HG03060 (cell line): ENCODE measurements around the gene NELFB.
"Not testable (repeated sequence)": the region's sequence is repeated elsewhere in the genome, so short reads cannot be mapped to it uniquely, and the experiment has no call there.

Source experiments
- ATAC-seq: cut with Tn5 transposase; IDR thresholded peaks from one replicate; pipeline ENCODE4 v1.9.1; 2021; ENCODE audit warnings: low read depth, moderate number of reproducible peaks; ENCODE audit not compliant: unreplicated experiment

The NELFB gene

DNA sequence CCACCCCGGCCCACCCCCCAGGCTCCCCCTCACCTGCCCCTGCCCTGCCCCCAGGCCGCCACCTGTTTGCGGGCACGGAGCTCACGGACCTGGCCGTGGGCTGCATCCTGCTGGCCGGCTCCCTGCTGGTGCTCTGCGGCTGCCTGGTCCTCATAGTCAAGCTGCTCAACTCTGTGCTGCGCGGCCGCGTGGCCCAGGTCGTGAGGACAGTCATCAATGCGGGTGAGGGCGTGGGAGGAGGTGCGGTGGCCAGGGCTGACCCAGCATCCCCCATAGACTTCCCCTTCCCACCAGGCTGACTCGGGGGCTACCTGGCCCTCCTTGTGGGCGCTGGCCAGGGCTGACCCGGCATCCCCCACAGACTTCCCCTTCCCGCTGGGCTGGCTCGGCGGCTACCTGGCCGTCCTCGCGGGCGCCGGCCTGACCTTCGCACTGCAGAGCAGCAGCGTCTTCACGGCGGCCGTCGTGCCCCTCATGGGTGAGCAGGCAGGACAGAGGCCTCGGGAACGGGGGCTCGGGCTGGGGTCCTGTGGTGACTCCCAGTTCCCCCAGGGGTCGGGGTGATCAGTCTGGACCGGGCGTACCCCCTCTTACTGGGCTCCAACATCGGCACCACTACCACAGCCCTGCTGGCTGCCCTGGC lies 21.0 kb upstream of the NELFB start:
- no peak for ATAC-seq

GRCh38 chr9:137234758-137235423 lies 20.2 kb upstream of the NELFB start:
- no peak for ATAC-seq

- no peak for ATAC-seq
Observed at GRCh38 chr9:137235424-137236237, 19.5 kb upstream of the NELFB start.

GRCh38 chr9:137236238-137236935 lies 18.7 kb upstream of the NELFB start:
- no peak for ATAC-seq

DNA sequence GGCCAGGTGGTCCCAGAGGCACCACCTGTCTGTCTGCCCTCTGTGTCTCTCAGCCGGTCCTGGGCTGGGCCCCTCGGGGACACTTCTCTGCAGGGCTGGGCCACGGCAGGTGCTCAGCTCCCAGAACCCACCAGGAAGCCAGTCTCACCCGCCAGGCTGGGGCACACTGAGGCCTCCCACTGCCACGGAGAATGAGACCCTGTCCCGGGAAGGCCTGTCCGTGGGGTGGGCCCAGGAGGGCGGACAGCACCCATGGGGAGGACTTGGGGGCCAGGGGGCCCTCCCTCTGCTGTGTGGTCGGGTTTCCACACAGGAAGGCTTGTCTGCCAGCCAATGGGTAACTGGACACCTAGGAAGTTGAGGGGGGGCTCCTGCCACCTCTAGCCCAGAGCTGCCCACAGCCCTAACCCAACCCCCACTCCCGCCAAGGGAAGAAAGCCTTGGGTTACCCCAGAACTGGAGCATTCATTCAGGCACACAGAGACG lies 18.1 kb upstream of the NELFB start:
- ATAC-seq = no peak

GRCh38 chr9:137237759-137238726 lies 17.1 kb upstream of the NELFB start:
- no peak for ATAC-seq

GRCh38 chr9:137239541-137240200 lies 15.5 kb upstream of the NELFB start:
- not testable (repeated sequence) for ATAC-seq

GRCh38 chr9:137240318-137240840 lies 14.7 kb upstream of the NELFB start:
- peak; percentile 1 for ATAC-seq

- ATAC-seq = peak; percentile 84
Observed at GRCh38 chr9:137240841-137241489, 14.2 kb upstream of the NELFB start, which contains the start of gene TUBB4B. Gene TUBB4B (plus strand): TSS chr9:137241287. CDS start chr9:137241361, 74 bp downstream.

- ATAC-seq = no peak
Observed at GRCh38 chr9:137241490-137242268, 13.4 kb upstream of the NELFB start.

DNA sequence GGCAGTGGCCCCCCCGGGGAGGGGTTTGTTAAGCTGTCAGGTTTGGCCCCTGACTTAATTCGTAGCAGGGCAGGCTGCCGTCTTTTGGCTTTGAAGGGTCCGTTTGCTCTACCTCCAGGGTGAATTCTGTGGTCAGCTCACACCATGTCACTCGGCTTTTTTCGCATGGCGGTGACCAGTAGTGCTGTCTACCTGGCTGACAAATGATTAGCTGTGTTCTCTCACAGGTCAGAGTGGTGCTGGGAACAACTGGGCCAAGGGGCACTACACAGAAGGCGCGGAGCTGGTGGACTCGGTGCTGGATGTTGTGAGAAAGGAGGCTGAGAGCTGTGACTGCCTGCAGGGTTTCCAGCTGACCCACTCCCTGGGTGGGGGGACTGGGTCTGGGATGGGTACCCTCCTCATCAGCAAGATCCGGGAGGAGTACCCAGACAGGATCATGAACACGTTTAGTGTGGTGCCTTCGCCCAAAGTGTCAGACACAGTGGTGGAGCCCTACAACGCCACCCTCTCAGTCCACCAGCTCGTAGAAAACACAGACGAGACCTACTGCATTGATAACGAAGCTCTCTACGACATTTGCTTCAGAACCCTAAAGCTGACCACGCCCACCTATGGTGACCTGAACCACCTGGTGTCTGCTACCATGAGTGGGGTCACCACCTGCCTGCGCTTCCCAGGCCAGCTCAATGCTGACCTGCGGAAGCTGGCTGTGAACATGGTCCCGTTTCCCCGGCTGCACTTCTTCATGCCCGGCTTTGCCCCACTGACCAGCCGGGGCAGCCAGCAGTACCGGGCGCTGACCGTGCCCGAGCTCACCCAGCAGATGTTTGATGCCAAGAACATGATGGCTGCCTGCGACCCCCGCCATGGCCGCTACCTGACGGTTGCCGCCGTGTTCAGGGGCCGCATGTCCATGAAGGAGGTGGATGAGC lies 12.6 kb upstream of the NELFB start:
- ATAC-seq = no peak

DNA sequence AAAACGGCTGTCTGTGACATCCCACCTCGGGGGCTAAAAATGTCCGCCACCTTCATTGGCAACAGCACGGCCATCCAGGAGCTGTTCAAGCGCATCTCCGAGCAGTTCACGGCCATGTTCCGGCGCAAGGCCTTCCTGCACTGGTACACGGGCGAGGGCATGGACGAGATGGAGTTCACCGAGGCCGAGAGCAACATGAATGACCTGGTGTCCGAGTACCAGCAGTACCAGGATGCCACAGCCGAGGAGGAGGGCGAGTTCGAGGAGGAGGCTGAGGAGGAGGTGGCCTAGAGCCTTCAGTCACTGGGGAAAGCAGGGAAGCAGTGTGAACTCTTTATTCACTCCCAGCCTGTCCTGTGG lies 11.9 kb upstream of the NELFB start:
- not testable (repeated sequence) for ATAC-seq

GRCh38 chr9:137243626-137244485 lies 11.3 kb upstream of the NELFB start:
- ATAC-seq = no peak

GRCh38 chr9:137244486-137245449 lies 10.4 kb upstream of the NELFB start:
- no peak for ATAC-seq
